Gastrocnemius medialis (tissue), 4 donors: ENCODE data around the gene SLC6A16. TPM values are rescaled to one million over a fixed set of nuclear protein-coding genes. Genes with fewer than 3 reads are reported as not detected.
"Not testable (repeated sequence)": the region's sequence is repeated elsewhere in the genome, so short reads cannot be mapped to it uniquely, and the experiment has no call there.

Experiments used
- ATAC-seq, 2 donors: fragments of 150-250 bp; one replicate each; pipeline ENCODE4 v1.9.1; 2016
- DNase-seq, 2 donors: peaks; one replicate each; pipeline ENCODE4 v3.0.0-alpha.2; 2019
- H3K27ac ChIP-seq, 4 donors: fragments of 200-600 bp; sonication (generic); 1 replicate in 1 of 4; 2 replicates in 3 of 4; pipeline ENCODE4 v1.5.1; 2016 to 2018; ENCODE audit warnings: mild to moderate bottlenecking in 2 of 4, moderate library complexity in 1 of 4
- H3K27me3 ChIP-seq, 3 donors: fragments of 200-600 bp; sonication (generic) in 2 of 3; 1 replicate in 1 of 3; 2 replicates in 2 of 3; pipeline versions ENCODE4 v1.5.1 to v1.6.0; 2016 to 2019; ENCODE audit warnings: mild to moderate bottlenecking in 1 of 3, moderate library complexity in 1 of 3
- H3K36me3 ChIP-seq, 2 donors: fragments of 200-600 bp; sonication (generic) in 1 of 2; one replicate each; pipeline ENCODE4 v1.5.1; 2017 to 2018
- H3K4me1 ChIP-seq, 2 donors: fragments of 200-600 bp; sonication (generic) in 1 of 2; one replicate each; pipeline ENCODE4 v1.5.1; 2016 to 2017; ENCODE audit warnings: mild to moderate bottlenecking in 2 of 2
- H3K4me3 ChIP-seq, 4 donors: fragments of 200-600 bp; sonication (generic) in 3 of 4; 1 replicate in 1 of 4; 2 replicates in 3 of 4; pipeline ENCODE4 v1.5.1; 2016 to 2019; ENCODE audit warnings: mild to moderate bottlenecking in 2 of 4
- H3K9me3 ChIP-seq, 3 donors: fragments of 200-600 bp; sonication (generic) in 2 of 3; 1 replicate in 1 of 3; 2 replicates in 2 of 3; pipeline ENCODE4 v1.5.1; 2016 to 2019
- POLR2A ChIP-seq, 2 donors: fragments of 450-650 bp; IDR thresholded peaks; one replicate each; pipeline ENCODE4 v1.6.1; 2017; ENCODE audit warnings: antibody characterized with exemption in 2 of 2, mild to moderate bottlenecking in 2 of 2, moderate library complexity in 2 of 2
- in situ Hi-C, 4 donors: fragments of 200-750 bp; cut with MboI; loops; one replicate each; pipeline versions ENCODE4 v1.15.0 to v1.8.0; 2017; ENCODE audit warnings: low sequenced_read_pairs in 4 of 4
- intact Hi-C: fragments of 100-400 bp; cut with DNase I; formaldehyde crosslinking; loops from one replicate; pipeline ENCODE4 v1.15.1; 2023; ENCODE audit warnings: low total_unique reads
- total RNA-seq, 4 donors: library from RNA; depleted of rRNA; stranded (reverse); fragments of >200 nt; gene quantifications; one replicate each; pipeline versions ENCODE4 v1.1.0 to v1.2.3, GENCODE V29; 2016
- TF ChIP-seq, protein P1 (sequence below), 5 experiments: fragments of 450-650 bp in 3 of 5; fragments of 200-600 bp in 2 of 5; sonication (generic) in 2 of 5; IDR thresholded peaks in 4 of 5; conservative IDR thresholded peaks in 1 of 5; 1 replicate in 4 of 5; 2 replicates in 1 of 5; pipeline ENCODE4 v1.5.1; 2016 to 2019; ENCODE audit warnings: antibody characterized with exemption in 5 of 5, mild to moderate bottlenecking in 3 of 5, moderate library complexity in 3 of 5

Gene SLC6A16
- total RNA-seq, 4 donors from 2014 or later = 0.13 to 4.3 (median 0.36) TPM; not detected in 1

DNA sequence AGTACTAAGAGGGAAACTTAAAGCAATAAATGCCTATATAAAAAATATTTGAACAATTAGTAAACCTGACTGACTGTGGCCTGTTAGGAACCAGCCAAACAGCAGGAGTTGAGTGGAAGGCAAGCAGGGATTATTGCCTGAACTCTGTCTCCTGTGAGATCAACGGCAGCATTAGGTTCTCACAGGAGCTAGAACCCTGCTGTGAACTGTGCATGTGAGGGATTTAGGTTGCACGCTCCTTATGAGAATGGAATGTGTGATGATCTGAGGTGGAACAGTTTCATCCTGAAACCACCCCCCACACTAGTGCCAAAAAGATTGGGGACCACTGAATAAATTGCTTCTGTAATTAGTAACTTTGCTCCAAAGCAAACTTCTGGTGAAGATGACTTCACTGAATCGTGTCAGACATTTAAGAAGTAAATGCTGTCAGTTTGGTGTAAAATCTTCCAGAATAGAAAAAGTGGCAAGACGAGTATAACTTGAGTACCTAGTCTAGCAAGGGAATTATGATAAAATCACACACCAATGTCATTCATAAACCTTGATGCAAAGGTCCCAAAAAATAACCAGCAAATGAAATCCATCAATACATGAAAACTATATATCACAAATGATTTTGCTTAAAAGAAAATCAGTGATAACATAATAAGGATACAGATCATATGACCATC is 53.8 kb downstream of the SLC6A16 start:
- no peak for DNase-seq
- H3K9me3 ChIP-seq = no peaks in the 10 kb centered on the region
- H3K4me3 ChIP-seq = no peak overlapping the region
- TF ChIP-seq, protein P1, sequence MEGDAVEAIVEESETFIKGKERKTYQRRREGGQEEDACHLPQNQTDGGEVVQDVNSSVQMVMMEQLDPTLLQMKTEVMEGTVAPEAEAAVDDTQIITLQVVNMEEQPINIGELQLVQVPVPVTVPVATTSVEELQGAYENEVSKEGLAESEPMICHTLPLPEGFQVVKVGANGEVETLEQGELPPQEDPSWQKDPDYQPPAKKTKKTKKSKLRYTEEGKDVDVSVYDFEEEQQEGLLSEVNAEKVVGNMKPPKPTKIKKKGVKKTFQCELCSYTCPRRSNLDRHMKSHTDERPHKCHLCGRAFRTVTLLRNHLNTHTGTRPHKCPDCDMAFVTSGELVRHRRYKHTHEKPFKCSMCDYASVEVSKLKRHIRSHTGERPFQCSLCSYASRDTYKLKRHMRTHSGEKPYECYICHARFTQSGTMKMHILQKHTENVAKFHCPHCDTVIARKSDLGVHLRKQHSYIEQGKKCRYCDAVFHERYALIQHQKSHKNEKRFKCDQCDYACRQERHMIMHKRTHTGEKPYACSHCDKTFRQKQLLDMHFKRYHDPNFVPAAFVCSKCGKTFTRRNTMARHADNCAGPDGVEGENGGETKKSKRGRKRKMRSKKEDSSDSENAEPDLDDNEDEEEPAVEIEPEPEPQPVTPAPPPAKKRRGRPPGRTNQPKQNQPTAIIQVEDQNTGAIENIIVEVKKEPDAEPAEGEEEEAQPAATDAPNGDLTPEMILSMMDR (IDR thresholded peaks at IDR 0.05 in 4 of 5, conservative IDR thresholded peaks at IDR 0.05 in 1 of 5) = no peak
- TF ChIP-seq POLR2A (IDR thresholded peaks at IDR 0.05) = no peak
- in situ Hi-C loops = no loop called here
- H3K27me3 ChIP-seq = peaks cover 0 to 3% (median 0%) of the 10 kb centered on the region in 3 donors
- no peaks in the 10 kb centered on the region for H3K4me1 ChIP-seq
- no peak for ATAC-seq
- no peak overlapping the region for H3K27ac ChIP-seq
- H3K36me3 ChIP-seq = no peaks in the 10 kb centered on the region
- intact Hi-C loops = no loop called here

DNA sequence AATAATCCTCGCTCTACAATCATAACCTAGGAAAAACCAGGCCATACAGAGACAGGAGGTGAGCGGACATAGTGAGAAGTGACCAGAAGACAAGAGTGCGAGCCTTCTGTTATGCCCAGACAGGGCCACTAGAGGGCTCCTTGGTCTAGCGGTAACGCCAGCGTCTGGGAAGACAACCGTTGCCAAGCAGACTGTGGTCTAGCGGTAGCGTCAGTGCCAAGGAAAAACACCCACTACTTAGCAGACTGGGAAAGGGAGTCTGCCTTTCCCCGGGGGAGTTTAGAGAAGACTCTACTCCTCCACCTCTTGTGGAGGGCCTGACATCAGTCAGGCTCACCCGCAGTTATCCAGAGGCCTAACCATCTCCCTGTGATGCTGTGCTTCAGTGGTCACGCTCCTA is 58.6 kb downstream of the SLC6A16 start:
- H3K27me3 ChIP-seq, H3K4me1 ChIP-seq, H3K27ac ChIP-seq, in situ Hi-C loops, H3K4me3 ChIP-seq, H3K36me3 ChIP-seq, H3K9me3 ChIP-seq, ATAC-seq: not testable (repeated sequence)
- TF ChIP-seq, protein P1 (IDR thresholded peaks at IDR 0.05 in 4 of 5, conservative IDR thresholded peaks at IDR 0.05 in 1 of 5) = peak in 4 of 5 experiments; percentile 13 to 61 (median 46)
- DNase-seq = peak in 1 of 2 donors; percentile 17
- intact Hi-C loops = loop anchor here (1.0 kb wide), 1 partner anchor 177 kb away; no protein-coding TSS in a partner anchor

DNA sequence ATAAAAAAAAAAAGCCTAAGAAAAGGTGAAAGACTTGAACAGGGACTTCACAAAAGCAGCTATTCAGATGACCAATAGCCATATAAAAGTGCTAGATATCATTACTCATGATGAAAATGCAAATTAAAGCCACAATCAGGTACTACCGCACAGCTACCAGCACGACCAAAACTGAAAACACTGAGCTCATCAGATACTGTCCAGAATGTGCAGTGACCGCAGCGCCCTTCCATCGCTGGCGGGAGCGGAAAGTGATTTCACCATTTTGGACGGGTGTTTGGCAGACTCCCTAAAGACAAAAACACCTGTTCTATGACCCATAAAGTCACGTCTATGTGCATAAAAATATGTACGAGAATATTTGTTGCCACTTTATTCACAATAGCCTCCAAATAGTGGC is 60.7 kb downstream of the SLC6A16 start:
- Histone ChIP-seq H3K4me3 (no peak overlapping the region), H3K27ac (no peak overlapping the region), H3K9me3 (no peaks in the 10 kb centered on the region), H3K27me3 (no peaks in the 10 kb centered on the region), H3K36me3 (no peaks in the 10 kb centered on the region), H3K4me1 (no peaks in the 10 kb centered on the region)
- intact Hi-C loops = no loop called here
- TF ChIP-seq, protein P1 (IDR thresholded peaks at IDR 0.05 in 4 of 5, conservative IDR thresholded peaks at IDR 0.05 in 1 of 5) = no peak
- no peak for TF ChIP-seq POLR2A (IDR thresholded peaks at IDR 0.05)
- no peak for ATAC-seq
- in situ Hi-C loops = no loop called here
- no peak for DNase-seq

DNA sequence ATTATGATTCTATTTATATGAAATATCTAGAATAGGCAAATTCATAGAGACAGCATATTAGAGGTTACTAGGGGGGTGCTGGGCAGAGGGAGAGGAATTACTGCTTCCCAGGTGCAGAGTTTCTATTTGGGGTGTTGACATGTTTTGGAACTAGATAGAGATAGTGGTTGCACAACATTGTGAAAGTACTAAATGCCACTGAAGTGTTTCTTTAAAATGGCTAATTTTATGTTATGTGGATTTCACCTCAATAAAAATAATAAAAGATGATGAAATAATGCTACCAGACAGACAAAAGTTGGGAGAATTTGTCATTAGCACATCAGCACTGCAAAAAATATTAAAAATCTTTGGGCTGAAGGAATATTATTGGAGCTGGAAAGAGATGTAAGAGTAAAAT is 63.4 kb downstream of the SLC6A16 start:
- no peak for ATAC-seq
- no peaks in the 10 kb centered on the region for H3K9me3 ChIP-seq
- no peak for TF ChIP-seq POLR2A (IDR thresholded peaks at IDR 0.05)
- TF ChIP-seq, protein P1 (IDR thresholded peaks at IDR 0.05 in 4 of 5, conservative IDR thresholded peaks at IDR 0.05 in 1 of 5) = no peak
- no peak overlapping the region for H3K27ac ChIP-seq
- no peaks in the 10 kb centered on the region for H3K4me1 ChIP-seq
- DNase-seq = no peak
- in situ Hi-C loops = no loop called here
- H3K27me3 ChIP-seq = no peaks in the 10 kb centered on the region
- H3K4me3 ChIP-seq = no peak overlapping the region
- H3K36me3 ChIP-seq = no peaks in the 10 kb centered on the region
- intact Hi-C loops = no loop called here

DNA sequence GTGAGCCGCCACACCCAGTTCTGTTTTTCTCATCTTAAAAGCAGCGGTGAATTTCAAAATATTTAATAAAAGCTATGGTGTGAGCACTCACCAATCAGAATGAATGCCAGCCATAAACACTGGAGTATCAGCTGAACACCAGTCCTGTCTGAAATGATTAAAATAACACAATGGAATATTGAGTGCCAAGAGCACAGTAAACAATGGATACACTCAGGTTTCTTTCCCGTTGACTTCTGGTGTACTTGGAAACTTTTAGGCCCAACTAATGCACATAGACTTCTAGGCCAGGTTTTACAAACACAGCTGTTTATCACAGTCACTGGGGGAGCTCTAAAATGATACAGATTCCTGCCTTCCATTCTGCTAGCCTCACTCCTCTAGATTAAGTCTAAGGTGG is 68.3 kb downstream of the SLC6A16 start:
- Histone ChIP-seq H3K36me3 (no peaks in the 10 kb centered on the region), H3K4me1 (no peaks in the 10 kb centered on the region), H3K4me3 (no peak overlapping the region), H3K27me3 (no peaks in the 10 kb centered on the region), H3K27ac (peak overlapping the region in 1 of 4 donors; percentile 35), H3K9me3 (no peaks in the 10 kb centered on the region)
- peak in 1 of 2 donors; percentile 33 for ATAC-seq
- DNase-seq = no peak
- intact Hi-C loops = no loop called here
- no peak for TF ChIP-seq POLR2A (IDR thresholded peaks at IDR 0.05)
- TF ChIP-seq, protein P1 (IDR thresholded peaks at IDR 0.05 in 4 of 5, conservative IDR thresholded peaks at IDR 0.05 in 1 of 5) = no peak
- in situ Hi-C loops = no loop called here
